GM10248 (cell line): ENCODE data around the gene CCDC137.

Source experiments
- CTCF ChIA-PET: fragments of 300-600 bp; sonication (Branson Sonifier 250); formaldehyde crosslinking; extraction: SDS; loops from one replicate; lab custom pipeline; 2021; ENCODE audit warnings: antibody characterized with exemption; lab: Yijun Ruan, JAX
- POLR2A ChIA-PET: fragments of 350-650 bp; sonication (Branson Sonifier 250); formaldehyde crosslinking; extraction: SDS; loops from one replicate; lab custom pipeline; 2020; ENCODE audit warnings: antibody characterized with exemption; lab: Yijun Ruan, JAX
- DNase-seq: peaks from one replicate; pipeline ENCODE4 v3.0.0; 2012; ENCODE audit errors: extremely low spot score
- CTCF ChIP-seq: IDR thresholded peaks from 2 replicates; pipeline ENCODE4 v1.5.1; 2012; ENCODE audit warnings: mild to moderate bottlenecking, low read depth; ENCODE audit errors: extremely low read depth, missing control alignments, control extremely low read depth

The CCDC137 gene

GRCh38 chr17:81690549-81690948 lies 24.0 kb downstream of the CCDC137 start:
- DNase-seq, result no peak
- TF ChIP-seq CTCF, result no peak
- ChIA-PET CTCF (interaction anchor here (1.4 kb wide), 1 partner anchor 11 kb away, joined by 3 read pairs; no protein-coding TSS in a partner anchor), POLR2A (no interaction called here)

GRCh38 chr17:81691196-81691595 lies 24.7 kb downstream of the CCDC137 start:
- ChIA-PET POLR2A (no interaction called here), CTCF (interaction anchor here (0.7 to 1.4 kb wide), 2 partner anchors 10 to 12 kb away, joined by 3 read pairs; partner anchors contain the start of gene MRPL12)
- DNase-seq, result no peak
- no peak for TF ChIP-seq CTCF

GRCh38 chr17:81691608-81692007 lies 25.1 kb downstream of the CCDC137 start:
- ChIA-PET POLR2A (no interaction called here), CTCF (interaction anchor here (0.7 kb wide), 1 partner anchor 11 kb away, joined by 3 read pairs; the partner anchor contains the start of gene MRPL12)
- TF ChIP-seq CTCF, result no peak
- DNase-seq, result no peak

GRCh38 chr17:81693509-81694210 lies 27.1 kb downstream of the CCDC137 start:
- DNase-seq, result no peak
- ChIA-PET CTCF (interaction anchor here (1.5 kb wide), 1 partner anchor 9 kb away, joined by 4 read pairs; the partner anchor contains the start of gene MRPL12), POLR2A (interaction anchor here (1.0 kb wide), 1 partner anchor 16 kb away, joined by 3 read pairs; no protein-coding TSS in a partner anchor)
- TF ChIP-seq CTCF, result no peak

- no peak for TF ChIP-seq CTCF
- ChIA-PET CTCF (no interaction called here), POLR2A (no interaction called here)
- DNase-seq, result no peak
Observed at GRCh38 chr17:81694810-81695209, 28.3 kb downstream of the CCDC137 start.

- no peak for DNase-seq
- no peak for TF ChIP-seq CTCF
- POLR2A ChIA-PET, result no interaction called here
- CTCF ChIA-PET, result no interaction called here
Observed at GRCh38 chr17:81695211-81695610, 28.7 kb downstream of the CCDC137 start.
